Activated CD4-positive, alpha-beta T cell treated with anti-CD3 and anti-CD28 coated beads, Interleukin-2, amount 50 U/mL, for 48 hours (primary cell): ENCODE data around the gene MAPK8IP3.
"Not testable (repeated sequence)": the region's sequence is repeated elsewhere in the genome, so short reads cannot be mapped to it uniquely, and the experiment has no call there.

Experiments
- DNase-seq, 2 experiments: peaks; one replicate each; pipeline ENCODE4 v3.0.0-alpha.2; 2020

The MAPK8IP3 gene

GRCh38 chr16:1710811-1711507 is 5.0 kb downstream of the MAPK8IP3 start:
- no peak for DNase-seq

- DNase-seq = no peak
Measured at GRCh38 chr16:1712791-1713261, 6.8 kb downstream of the MAPK8IP3 start.

- DNase-seq = no peak
Measured at GRCh38 chr16:1713331-1713730, 7.3 kb downstream of the MAPK8IP3 start.

GRCh38 chr16:1713933-1714332 is 7.9 kb downstream of the MAPK8IP3 start:
- DNase-seq = no peak

- DNase-seq = no peak
Measured at GRCh38 chr16:1715220-1715619, 9.2 kb downstream of the MAPK8IP3 start.

- DNase-seq = not testable (repeated sequence)
Measured at GRCh38 chr16:1718236-1718635, 12.2 kb downstream of the MAPK8IP3 start.

- not testable (repeated sequence) for DNase-seq
Measured at GRCh38 chr16:1719559-1720229, 13.7 kb downstream of the MAPK8IP3 start.

GRCh38 chr16:1721372-1721771 is 15.4 kb downstream of the MAPK8IP3 start:
- DNase-seq = no peak

- peak; percentile 42 to 61 for DNase-seq
Measured at GRCh38 chr16:1723450-1724147, 17.6 kb downstream of the MAPK8IP3 start.

- DNase-seq = no peak
Measured at GRCh38 chr16:1724491-1724890, 18.5 kb downstream of the MAPK8IP3 start.

GRCh38 chr16:1726661-1727502 is 20.9 kb downstream of the MAPK8IP3 start:
- no peak for DNase-seq

- no peak for DNase-seq
Measured at GRCh38 chr16:1727651-1728624, 21.9 kb downstream of the MAPK8IP3 start.

GRCh38 chr16:1729026-1729425 is 23.0 kb downstream of the MAPK8IP3 start:
- DNase-seq = no peak

- no peak for DNase-seq
Measured at GRCh38 chr16:1729445-1729844, 23.4 kb downstream of the MAPK8IP3 start.

- no peak for DNase-seq
Measured at GRCh38 chr16:1731073-1731472, 25.1 kb downstream of the MAPK8IP3 start.

GRCh38 chr16:1731603-1732002 is 25.6 kb downstream of the MAPK8IP3 start:
- no peak for DNase-seq

GRCh38 chr16:1732071-1732470 is 26.1 kb downstream of the MAPK8IP3 start:
- no peak for DNase-seq

- DNase-seq = not testable (repeated sequence)
Measured at GRCh38 chr16:1732551-1732987, 26.6 kb downstream of the MAPK8IP3 start.

GRCh38 chr16:1734123-1734522 is 28.1 kb downstream of the MAPK8IP3 start:
- DNase-seq = no peak

GRCh38 chr16:1734816-1735215 is 28.8 kb downstream of the MAPK8IP3 start:
- no peak for DNase-seq

- no peak for DNase-seq
Measured at GRCh38 chr16:1740234-1740633, 34.2 kb downstream of the MAPK8IP3 start.
